Camera-type eye (tissue), 1 donor: ENCODE measurements around the gene TSPAN33. TPM values are rescaled to one million over a fixed set of nuclear protein-coding genes. Genes with fewer than 3 reads are reported as not detected.

Experiments used
- total RNA-seq: library from RNA; depleted of rRNA; stranded (reverse); fragments of >200 nt; gene quantifications from one replicate; pipeline ENCODE4 v1.2.3, GENCODE V29; 2014

TSPAN33 gene, protein sequence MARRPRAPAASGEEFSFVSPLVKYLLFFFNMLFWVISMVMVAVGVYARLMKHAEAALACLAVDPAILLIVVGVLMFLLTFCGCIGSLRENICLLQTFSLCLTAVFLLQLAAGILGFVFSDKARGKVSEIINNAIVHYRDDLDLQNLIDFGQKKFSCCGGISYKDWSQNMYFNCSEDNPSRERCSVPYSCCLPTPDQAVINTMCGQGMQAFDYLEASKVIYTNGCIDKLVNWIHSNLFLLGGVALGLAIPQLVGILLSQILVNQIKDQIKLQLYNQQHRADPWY
- total RNA-seq, result 6.5 TPM

DNA sequence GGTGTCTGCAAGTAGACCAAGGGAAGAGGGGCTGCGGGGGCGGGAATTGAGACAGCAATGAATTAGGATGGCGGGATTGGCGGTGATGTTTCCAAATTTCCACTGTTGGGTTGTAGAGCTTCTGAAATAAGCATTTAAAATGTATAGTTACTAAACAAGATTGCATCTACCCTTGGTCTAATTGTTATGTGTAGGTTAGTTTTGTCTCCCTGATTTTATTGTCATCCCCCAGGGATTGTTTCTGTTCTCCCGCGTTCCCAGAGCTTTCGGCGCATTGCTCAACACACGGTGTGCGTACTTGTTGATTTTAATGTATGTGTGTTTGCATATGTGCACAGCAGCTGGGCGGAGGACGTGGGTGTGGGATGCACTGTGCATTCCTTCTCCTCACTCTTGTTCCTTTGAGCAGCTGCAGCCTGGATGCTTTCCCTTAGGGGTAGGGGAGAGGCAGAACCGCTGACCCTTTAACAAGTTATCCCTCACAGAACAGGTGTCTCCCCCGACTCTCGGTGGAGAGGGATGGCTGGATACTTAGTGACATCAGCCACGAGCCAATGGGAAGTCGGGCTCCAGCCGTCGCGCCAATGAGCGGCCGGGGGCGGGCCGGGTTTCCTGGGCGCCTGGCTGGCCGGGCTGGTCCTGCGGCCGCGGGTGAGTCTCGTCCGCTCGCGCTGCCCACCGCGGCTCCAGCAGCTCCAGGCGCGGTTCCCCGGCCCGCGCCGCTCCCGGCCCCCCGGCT, at the start of gene TSPAN33:
TSS of gene TSPAN33 (plus strand) at position 613 of the 739 bp plus-strand sequence. CDS start 274 bp downstream, outside the sequence.

DNA sequence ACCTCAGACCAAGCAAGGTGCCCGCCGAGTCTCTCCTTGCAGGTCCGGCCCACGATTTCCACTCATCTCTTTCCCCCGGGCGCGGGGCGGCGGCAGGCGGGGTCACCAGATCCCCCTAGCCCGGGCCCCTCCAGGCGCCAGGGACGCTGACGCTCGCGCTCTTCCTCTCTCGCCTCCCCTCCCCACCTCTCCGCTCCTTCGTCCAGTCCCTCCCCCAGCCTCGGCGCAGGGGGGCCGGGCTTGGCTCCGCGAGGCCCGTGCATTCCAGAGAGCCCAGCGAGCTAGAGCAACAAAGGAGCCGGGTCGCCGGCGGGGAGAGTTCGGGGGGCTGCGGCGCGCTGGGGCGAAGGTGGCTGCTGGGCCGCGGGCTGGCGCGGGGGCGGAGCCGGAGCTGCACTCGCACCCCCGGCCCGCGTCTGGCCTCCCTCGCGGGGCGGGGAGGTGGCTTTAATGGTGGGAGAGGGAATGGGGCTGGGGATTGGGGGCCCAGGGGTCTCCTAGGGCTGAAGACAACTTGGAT, 43.9 kb downstream of the TSPAN33 start, which contains the start of gene SMO:
TSS of gene SMO (plus strand) at position 262 of the 520 bp plus-strand sequence. CDS start 519 bp downstream, outside the sequence.

Other genes starting within 250 kb of the TSPAN33 start
- 1.9 TPM for gene KCP, start 234.0 kb upstream of the TSPAN33 start, total RNA-seq
- 2.3 TPM for gene IRF5, start 206.8 kb upstream of the TSPAN33 start, total RNA-seq
- 60.1 TPM for gene TNPO3, start 89.6 kb upstream of the TSPAN33 start, total RNA-seq
- 53.9 TPM for gene SMO, start 43.9 kb downstream of the TSPAN33 start, total RNA-seq
- gene AHCYL2, start 80.3 kb downstream of the TSPAN33 start, total RNA-seq, result 78.9 TPM